Stimulated activated CD4-positive, alpha-beta T cell treated with anti-CD3 and anti-CD28 coated beads, TNF-alpha, amount 100 ng/mL, for 4 hours (primary cell): ENCODE measurements around the gene PTGFRN.

Source experiments
- DNase-seq, 3 experiments: peaks; one replicate each; pipeline ENCODE4 v3.0.0-alpha.2; 2020; ENCODE audit warnings: low read depth in 3 of 3

The PTGFRN gene

DNA sequence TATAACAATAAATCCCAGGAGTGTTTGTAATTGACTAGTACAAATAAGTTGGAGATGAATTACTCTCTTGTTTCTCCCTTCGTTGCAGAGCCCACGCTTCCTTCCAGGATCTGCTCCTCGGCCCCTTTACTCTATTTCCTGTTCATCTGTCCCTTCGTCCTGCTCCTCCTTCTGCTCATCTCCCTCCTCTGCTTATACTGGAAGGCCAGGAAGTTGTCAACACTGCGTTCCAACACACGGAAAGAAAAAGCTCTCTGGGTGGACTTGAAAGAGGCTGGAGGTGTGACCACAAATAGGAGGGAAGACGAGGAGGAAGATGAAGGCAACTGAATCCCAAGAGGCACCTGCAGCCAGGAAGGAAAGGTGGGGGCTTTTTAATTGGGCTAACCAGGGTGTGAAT is 124.1 kb downstream of the PTGFRN start:
- no peak for DNase-seq

DNA sequence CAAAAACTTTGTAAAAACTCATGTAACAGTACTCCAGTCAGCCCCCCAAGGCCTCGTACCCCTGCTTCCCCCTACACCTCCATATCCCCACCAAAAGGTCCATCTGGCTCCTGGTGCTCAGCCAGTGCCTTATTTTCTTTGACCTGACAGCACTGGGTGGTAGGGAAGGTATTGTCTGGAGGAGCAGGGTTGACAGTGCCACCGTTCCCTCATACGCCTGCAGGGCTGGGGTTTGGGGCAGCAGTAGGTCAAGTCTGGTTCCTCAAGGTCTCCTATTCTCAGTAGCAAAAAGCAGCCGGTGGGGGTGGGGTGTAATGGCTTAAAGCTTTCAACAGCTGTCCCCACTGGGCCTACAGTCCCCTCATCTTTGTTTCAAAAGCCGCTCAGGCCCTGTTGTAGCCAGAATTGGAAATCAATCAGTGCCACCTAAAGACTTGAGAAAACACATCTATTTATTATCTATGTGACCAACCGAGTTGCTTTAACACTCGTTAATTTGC is 125.1 kb downstream of the PTGFRN start:
- DNase-seq = no peak

DNA sequence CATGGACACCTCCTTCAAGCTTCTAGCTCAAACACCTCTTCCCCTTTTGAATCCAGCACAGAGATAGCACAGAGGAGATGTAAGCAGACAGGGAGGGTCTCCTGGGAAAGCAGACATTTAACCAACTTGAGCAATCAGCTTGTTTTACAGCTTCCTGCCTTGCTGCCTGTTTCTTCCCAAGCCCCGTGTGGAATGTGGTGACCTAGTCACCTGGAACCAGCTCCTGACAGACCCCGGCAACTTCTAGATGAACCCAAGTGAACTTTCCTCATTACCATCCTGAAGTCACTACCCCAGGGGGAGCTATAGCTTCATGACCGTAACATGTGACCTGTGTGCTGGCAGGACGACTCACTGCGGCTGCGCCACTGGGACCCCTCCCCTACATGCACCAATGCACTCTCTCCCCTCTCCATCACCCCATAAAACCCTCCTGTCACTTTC is 126.3 kb downstream of the PTGFRN start:
- DNase-seq = no peak

- DNase-seq = no peak
Measured at GRCh38 chr1:117037802-117038201, 128.1 kb downstream of the PTGFRN start.

DNA sequence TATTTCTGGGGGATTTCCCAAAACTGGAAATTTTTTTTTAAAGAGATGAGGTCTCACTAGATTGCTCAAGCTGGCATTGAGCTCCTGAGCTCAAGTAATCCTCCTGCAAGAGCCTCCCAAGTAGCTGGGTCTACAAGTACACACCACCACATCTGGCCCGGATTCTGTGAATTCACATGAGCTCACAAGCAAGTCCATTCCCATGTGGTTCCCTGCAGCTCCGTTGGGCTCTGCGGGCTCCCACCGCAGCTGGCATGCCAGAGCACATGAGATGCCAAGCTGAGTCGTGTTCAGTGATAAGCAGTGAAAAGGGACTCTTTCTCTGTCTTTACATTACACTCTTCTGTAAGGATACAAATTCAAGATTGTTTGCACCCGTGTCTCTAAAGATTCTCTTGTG is 128.5 kb downstream of the PTGFRN start:
- no peak for DNase-seq
